Measurements from ENCODE around the gene NDUFV1.
"Not testable (repeated sequence)": the region's sequence is repeated elsewhere in the genome, so short reads cannot be mapped to it uniquely, and the experiment has no call there.

NDUFV1 gene

GRCh38 chr11:67657300-67657699 lies 50.6 kb downstream of the NDUFV1 start:
- no peak for DNase-seq (ENCODE audit: low spot score)

- DNase-seq (ENCODE audit: low spot score) = not testable (repeated sequence)
These were observed 53.0 kb downstream of the NDUFV1 start for GRCh38 chr11:67659651-67660165.

DNA sequence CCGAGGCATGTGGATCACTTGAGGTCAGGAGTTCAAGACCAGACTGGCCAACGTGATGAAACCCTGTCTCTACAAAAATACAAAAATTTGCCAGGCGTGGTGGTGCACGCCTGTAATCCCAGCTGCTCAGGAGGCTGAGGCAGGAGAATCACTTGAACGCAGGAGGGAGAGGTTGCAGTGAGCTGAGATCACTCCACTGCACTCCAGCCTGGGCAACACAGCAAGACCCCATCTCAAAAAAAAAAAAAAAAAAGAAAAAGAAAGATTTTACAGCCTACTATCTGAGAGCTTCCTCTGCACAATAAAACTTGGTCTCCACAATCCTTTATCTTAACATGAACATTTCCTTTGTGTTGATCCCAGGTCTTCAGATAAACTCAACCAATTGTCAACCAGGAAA lies 54.0 kb downstream of the NDUFV1 start:
- not testable (repeated sequence) for DNase-seq (ENCODE audit: low spot score)
